MCF 10A (cell line): Measurements from ENCODE around the gene TMA16. TPM values are rescaled to one million over a fixed set of nuclear protein-coding genes. Genes with fewer than 3 reads are reported as not detected.

Experiments used
- BruUV-seq: library from RNA; stranded (reverse); fragments of 400-500 nt; replicated peaks from 2 replicates; lab custom pipeline; 2021; lab: Mats Ljungman, UMichigan
- CTCF ChIA-PET: fragments of 300-600 bp; sonication (Branson Sonifier 250); formaldehyde crosslinking; extraction: SDS; loops from one replicate; lab custom pipeline; 2021; ENCODE audit warnings: antibody characterized with exemption, inconsistent platforms; lab: Yijun Ruan, JAX
- POLR2A ChIA-PET: fragments of 300-600, 350-650 bp; sonication (Branson Sonifier 250); formaldehyde crosslinking; extraction: SDS; loops from one replicate; lab custom pipeline; 2020; ENCODE audit warnings: antibody characterized with exemption, inconsistent platforms; lab: Yijun Ruan, JAX
- DNase-seq: peaks from one replicate; pipeline ENCODE4 v3.0.0-alpha.2; 2018; ENCODE audit not compliant: unreplicated experiment
- H3K27ac Mint-ChIP-seq: one replicate; pipeline ENCODE4 v1.8.0; 2022; ENCODE audit warnings: mild to moderate bottlenecking, low read depth, mixed read lengths; ENCODE audit not compliant: unreplicated experiment
- H3K27me3 Mint-ChIP-seq: one replicate; pipeline ENCODE4 v1.8.0; 2022; ENCODE audit warnings: mixed read lengths; ENCODE audit not compliant: insufficient read depth, unreplicated experiment
- H3K36me3 Mint-ChIP-seq: one replicate; pipeline ENCODE4 v1.8.0; 2022; ENCODE audit warnings: mild to moderate bottlenecking, moderate library complexity, mixed read lengths; ENCODE audit not compliant: insufficient read depth, unreplicated experiment
- H3K4me1 Mint-ChIP-seq: one replicate; pipeline ENCODE4 v1.8.0; 2022; ENCODE audit warnings: mixed read lengths; ENCODE audit not compliant: insufficient read depth, unreplicated experiment
- H3K4me3 Mint-ChIP-seq: one replicate; pipeline ENCODE4 v1.8.0; 2022; ENCODE audit warnings: mild to moderate bottlenecking, moderate library complexity, mixed read lengths; ENCODE audit not compliant: unreplicated experiment
- H3K9me3 Mint-ChIP-seq: one replicate; pipeline ENCODE4 v1.8.0; 2022; ENCODE audit warnings: mixed read lengths; ENCODE audit not compliant: unreplicated experiment
- intact Hi-C: fragments of 100-400 bp; cut with micrococcal nuclease; formaldehyde crosslinking; loops from 2 replicates; pipeline ENCODE4 v1.14.1; 2022
- total RNA-seq: library from RNA; stranded (reverse); gene quantifications from 2 replicates; pipeline ENCODE4 v1.2.3, GENCODE V29; 2022
- TF ChIP-seq, protein P1 (sequence below): fragments of 200-600 bp; IDR thresholded peaks from one replicate; pipeline ENCODE4 v1.8.0; 2022; ENCODE audit warnings: antibody characterized with exemption, mild to moderate bottlenecking; ENCODE audit not compliant: unreplicated experiment

Gene TMA16
- total RNA-seq, 1 experiment from 2014 or later, result 53.9 TPM

DNA sequence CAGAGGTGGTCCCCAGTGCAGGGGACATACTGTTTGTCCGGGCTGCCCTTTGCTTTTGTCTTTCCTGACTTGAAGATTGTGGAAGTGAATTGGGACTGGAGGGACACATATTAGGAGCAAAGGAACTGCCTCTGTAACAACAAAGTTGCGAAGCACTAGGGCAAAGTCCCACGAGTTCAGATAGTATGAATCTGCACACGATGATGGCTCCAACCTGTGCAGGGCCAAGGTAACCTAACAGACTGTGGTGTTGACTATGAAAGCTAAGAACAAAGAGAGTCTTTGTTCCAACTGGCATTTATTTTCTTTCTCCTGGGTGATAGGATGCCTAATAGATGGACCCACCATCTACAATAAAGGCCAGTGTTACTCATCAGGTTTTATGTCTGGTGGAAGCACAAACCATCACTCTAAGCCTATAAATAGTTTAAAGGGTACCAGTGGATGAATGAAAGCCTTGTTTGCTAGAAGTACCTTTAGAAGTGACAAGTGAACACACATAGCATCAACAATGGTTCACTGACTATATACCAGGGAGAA, 71.8 kb downstream of the TMA16 start:
- BruUV-seq, result no TSS peak
- TF ChIP-seq, protein P1, sequence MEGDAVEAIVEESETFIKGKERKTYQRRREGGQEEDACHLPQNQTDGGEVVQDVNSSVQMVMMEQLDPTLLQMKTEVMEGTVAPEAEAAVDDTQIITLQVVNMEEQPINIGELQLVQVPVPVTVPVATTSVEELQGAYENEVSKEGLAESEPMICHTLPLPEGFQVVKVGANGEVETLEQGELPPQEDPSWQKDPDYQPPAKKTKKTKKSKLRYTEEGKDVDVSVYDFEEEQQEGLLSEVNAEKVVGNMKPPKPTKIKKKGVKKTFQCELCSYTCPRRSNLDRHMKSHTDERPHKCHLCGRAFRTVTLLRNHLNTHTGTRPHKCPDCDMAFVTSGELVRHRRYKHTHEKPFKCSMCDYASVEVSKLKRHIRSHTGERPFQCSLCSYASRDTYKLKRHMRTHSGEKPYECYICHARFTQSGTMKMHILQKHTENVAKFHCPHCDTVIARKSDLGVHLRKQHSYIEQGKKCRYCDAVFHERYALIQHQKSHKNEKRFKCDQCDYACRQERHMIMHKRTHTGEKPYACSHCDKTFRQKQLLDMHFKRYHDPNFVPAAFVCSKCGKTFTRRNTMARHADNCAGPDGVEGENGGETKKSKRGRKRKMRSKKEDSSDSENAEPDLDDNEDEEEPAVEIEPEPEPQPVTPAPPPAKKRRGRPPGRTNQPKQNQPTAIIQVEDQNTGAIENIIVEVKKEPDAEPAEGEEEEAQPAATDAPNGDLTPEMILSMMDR, result no peak
- H3K27me3 Mint-ChIP-seq, result no peaks in the 10 kb centered on the region
- no peak for DNase-seq
- H3K27ac Mint-ChIP-seq, result no peak overlapping the region
- H3K4me1 Mint-ChIP-seq, result no peaks in the 10 kb centered on the region
- peaks cover 5% of the 10 kb centered on the region for H3K36me3 Mint-ChIP-seq
- ChIA-PET POLR2A (interaction anchor here (0.6 kb wide), 1 partner anchor 459 kb away, joined by 3 read pairs; no protein-coding TSS in a partner anchor), CTCF (interaction anchor here (0.6 to 1.1 kb wide), 5 partner anchors 9 to 1214 kb away, joined by 3 read pairs; no protein-coding TSS in a partner anchor)
- intact Hi-C loops, result no loop called here
- no peaks in the 10 kb centered on the region for H3K9me3 Mint-ChIP-seq
- no peak overlapping the region for H3K4me3 Mint-ChIP-seq

DNA sequence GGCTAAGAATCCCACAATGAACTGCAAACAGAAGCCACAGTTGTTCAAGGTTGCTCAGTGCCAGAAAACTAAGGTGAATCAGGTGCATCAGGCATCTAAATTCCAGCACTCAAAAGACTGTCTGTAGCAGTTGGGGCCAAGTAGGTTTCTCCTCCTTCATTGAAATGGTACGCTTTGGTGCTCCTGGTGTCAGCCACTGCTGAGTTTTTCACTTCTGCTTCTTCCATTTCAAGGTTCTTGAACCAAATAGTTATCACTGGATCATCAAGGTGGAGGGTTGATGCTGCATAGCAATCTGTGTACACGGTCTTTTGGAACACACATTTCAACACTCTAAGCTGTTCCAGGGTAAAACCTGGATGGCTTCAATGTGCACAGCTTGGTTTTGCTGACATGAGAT, 74.4 kb downstream of the TMA16 start:
- POLR2A ChIA-PET, result no interaction called here
- Mint-ChIP-seq H3K27ac (no peak overlapping the region), H3K27me3 (no peaks in the 10 kb centered on the region), H3K36me3 (peaks cover 5% of the 10 kb centered on the region), H3K9me3 (no peaks in the 10 kb centered on the region), H3K4me1 (no peaks in the 10 kb centered on the region), H3K4me3 (no peak overlapping the region)
- no peak for DNase-seq
- TF ChIP-seq, protein P1, result no peak
- CTCF ChIA-PET, result interaction anchor here (1.1 kb wide), 1 partner anchor 13 kb away, joined by 3 read pairs; no protein-coding TSS in a partner anchor
- intact Hi-C loops, result no loop called here
- no TSS peak for BruUV-seq

Other genes with a start within 250 kb of the TMA16 start
- 0.63 and 2.8 TPM in 2 replicates for gene NPY1R, start 162.1 kb upstream of the TMA16 start, total RNA-seq
- not detected in 2 replicates for gene NPY5R, start 150.8 kb upstream of the TMA16 start, total RNA-seq
- gene TKTL2, start 20.9 kb upstream of the TMA16 start, total RNA-seq, result not detected in 2 replicates